PFSK-1 (cell line): Measurements from ENCODE around the gene CPTP.

Experiments used
- FOXP2 ChIP-seq: optimal IDR thresholded peaks from 2 replicates; pipeline ENCODE3; 2011; ENCODE audit warnings: borderline replicate concordance, control low read depth, inconsistent platforms; ENCODE audit not compliant: insufficient read depth; ENCODE audit errors: extremely low read length, extremely low read depth
- POLR2AphosphoS5 ChIP-seq: IDR thresholded peaks from 2 replicates; pipeline ENCODE4 v1.6.1; 2012; ENCODE audit warnings: low read depth, mild to moderate bottlenecking, control low read depth, low read length, moderate library complexity
- SIN3A ChIP-seq: IDR thresholded peaks from 2 replicates; pipeline ENCODE4 v1.6.1; 2012; ENCODE audit warnings: mild to moderate bottlenecking, low read length, moderate library complexity, borderline replicate concordance; ENCODE audit not compliant: insufficient read depth
- TAF1 ChIP-seq: IDR thresholded peaks from 2 replicates; pipeline ENCODE4 v1.6.1; 2012; ENCODE audit warnings: low read length, control low read depth, borderline replicate concordance; ENCODE audit not compliant: insufficient read depth
- TF ChIP-seq, protein P1 (sequence below), 2 experiments: IDR thresholded peaks; 2 replicates each; pipeline versions ENCODE4 v1.6.1 to v1.8.0; 2011 to 2012; ENCODE audit warnings: low read depth in 2 of 2, low read length in 2 of 2, control low read depth in 1 of 2, inconsistent platforms in 1 of 2, mild to moderate bottlenecking in 1 of 2, moderate library complexity in 1 of 2; ENCODE audit not compliant: insufficient read depth in 1 of 2

CPTP gene

DNA sequence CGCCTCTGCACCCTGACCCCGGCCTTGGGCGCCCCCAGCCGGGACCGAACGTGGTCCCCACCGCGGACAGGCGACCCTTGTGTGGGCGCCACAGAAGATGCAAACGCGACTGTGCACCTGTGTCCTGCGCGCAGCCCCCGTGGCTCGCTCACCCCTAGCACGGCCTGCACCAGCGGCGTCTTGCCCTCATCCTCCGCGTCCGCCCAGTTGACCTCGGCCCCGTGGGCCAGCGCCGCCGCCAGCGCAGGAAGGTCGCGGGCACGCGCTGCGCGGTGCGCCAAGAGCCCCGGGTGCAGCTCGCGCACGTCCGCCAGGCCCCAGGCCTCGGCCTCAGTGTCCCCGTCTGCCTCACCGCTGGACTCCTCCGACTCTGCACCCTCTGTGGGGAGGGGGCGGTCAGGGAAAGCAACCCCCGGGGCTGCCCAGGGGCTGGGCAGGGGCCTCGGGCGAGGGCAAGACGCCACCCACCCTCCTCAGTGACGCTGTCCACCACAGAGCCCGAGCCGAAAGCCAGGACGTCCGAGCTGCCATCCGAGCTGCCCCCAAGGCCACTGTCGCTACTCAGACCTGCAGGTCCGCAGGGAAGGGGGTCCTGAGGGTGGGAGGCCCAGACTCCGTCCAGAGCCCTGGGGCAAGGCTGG lies 30.2 kb upstream of the CPTP start:
- TF ChIP-seq SIN3A (no peak), TAF1 (no peak), FOXP2 (no peak), POLR2AphosphoS5 (no peak)
- TF ChIP-seq, protein P1, sequence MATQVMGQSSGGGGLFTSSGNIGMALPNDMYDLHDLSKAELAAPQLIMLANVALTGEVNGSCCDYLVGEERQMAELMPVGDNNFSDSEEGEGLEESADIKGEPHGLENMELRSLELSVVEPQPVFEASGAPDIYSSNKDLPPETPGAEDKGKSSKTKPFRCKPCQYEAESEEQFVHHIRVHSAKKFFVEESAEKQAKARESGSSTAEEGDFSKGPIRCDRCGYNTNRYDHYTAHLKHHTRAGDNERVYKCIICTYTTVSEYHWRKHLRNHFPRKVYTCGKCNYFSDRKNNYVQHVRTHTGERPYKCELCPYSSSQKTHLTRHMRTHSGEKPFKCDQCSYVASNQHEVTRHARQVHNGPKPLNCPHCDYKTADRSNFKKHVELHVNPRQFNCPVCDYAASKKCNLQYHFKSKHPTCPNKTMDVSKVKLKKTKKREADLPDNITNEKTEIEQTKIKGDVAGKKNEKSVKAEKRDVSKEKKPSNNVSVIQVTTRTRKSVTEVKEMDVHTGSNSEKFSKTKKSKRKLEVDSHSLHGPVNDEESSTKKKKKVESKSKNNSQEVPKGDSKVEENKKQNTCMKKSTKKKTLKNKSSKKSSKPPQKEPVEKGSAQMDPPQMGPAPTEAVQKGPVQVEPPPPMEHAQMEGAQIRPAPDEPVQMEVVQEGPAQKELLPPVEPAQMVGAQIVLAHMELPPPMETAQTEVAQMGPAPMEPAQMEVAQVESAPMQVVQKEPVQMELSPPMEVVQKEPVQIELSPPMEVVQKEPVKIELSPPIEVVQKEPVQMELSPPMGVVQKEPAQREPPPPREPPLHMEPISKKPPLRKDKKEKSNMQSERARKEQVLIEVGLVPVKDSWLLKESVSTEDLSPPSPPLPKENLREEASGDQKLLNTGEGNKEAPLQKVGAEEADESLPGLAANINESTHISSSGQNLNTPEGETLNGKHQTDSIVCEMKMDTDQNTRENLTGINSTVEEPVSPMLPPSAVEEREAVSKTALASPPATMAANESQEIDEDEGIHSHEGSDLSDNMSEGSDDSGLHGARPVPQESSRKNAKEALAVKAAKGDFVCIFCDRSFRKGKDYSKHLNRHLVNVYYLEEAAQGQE (IDR thresholded peaks at IDR 0.05; ENCODE audit: insufficient read depth in 1 of 2, low read depth in 2 of 2, low read length in 2 of 2) = no peak

DNA sequence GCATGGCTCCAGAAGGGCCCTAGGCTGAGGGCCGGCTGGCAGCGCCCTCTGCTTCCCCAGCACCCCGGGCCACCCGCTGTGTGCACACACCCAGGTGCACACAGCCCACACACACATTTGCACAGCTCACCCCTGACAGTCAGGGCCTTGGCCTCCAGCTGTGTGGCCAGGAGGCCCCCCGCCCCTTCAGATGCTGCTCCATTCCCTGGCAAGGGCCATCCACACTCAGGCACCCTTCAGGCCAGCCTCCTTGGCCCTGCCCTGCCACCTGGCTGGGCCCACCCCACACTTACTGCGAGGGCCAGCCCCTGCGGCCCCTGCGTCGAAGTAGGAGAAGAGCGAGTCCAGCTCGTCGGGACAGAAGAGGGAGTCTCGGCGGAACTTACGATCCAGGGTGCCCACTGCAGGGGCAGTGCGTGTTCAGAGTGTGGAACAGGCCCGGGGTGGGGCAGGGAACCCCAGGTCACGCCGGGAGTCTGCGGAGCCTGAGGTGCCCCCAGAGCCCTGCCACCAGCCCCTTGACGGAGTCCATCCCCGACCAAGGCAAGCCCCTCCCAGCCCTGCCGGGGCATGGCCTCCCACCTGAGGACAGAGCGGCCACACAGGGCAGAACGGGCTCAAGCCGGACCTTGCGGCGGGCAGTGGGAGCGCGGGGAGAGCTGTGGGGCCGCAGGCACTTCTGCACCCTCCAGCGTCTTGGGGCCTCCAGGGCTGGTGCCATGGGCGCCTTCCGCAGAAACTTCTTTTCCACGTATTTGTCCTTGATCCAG lies 29.3 kb upstream of the CPTP start:
- TF ChIP-seq TAF1 = no peak
- TF ChIP-seq SIN3A = no peak
- no peak for TF ChIP-seq POLR2AphosphoS5
- TF ChIP-seq, protein P1 (IDR thresholded peaks at IDR 0.05; ENCODE audit: insufficient read depth in 1 of 2, low read depth in 2 of 2, low read length in 2 of 2) = no peak
- TF ChIP-seq FOXP2 = no peak

DNA sequence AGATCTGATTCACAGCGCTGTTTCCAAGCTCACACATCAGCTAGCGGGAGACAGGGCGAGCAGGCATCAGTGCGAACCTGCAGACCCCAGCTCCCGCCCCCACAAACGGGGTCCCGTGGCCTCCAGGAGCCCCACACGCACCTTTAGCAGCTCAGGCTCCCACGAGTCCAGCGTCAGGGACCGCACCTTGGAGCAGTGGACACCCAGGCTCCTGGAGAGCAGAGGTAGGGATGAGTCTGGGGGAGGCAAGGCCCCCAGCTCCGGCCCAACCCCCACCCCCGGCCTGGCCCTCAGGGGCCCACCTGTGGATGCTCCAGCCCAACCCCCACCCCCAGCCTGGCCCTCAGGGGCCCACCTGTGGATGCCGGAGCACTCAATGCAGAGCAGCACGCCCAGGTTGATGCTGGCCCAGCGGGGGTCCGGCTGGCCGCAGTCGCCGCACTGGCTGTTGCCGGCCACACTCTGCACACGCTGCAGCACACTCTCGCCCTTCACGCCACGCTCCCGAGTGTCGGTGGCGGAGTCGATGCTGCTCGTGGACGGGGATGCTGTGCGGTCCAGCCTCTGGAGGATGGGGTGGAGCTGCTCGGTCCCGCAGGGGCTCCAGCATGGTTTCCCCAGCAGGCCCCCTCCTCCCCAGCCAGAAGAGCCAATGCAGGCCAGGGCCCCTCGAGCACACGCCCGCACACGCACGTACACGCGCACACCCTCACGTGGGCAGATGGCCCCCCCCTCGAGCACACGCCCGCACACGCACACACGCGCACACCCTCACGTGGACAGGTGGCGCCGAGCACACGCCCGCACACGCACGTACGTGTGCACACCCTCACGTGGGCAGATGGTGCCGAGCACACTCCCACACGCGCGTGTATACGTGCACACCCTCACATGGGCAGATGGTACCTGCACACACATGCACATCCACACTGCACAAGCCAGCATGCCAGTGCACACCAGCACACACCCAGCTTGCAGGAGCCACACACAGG lies 28.2 kb upstream of the CPTP start:
- TF ChIP-seq TAF1 (no peak), POLR2AphosphoS5 (no peak), SIN3A (no peak), FOXP2 (no peak)
- TF ChIP-seq, protein P1 (IDR thresholded peaks at IDR 0.05; ENCODE audit: insufficient read depth in 1 of 2, low read depth in 2 of 2, low read length in 2 of 2) = no peak

DNA sequence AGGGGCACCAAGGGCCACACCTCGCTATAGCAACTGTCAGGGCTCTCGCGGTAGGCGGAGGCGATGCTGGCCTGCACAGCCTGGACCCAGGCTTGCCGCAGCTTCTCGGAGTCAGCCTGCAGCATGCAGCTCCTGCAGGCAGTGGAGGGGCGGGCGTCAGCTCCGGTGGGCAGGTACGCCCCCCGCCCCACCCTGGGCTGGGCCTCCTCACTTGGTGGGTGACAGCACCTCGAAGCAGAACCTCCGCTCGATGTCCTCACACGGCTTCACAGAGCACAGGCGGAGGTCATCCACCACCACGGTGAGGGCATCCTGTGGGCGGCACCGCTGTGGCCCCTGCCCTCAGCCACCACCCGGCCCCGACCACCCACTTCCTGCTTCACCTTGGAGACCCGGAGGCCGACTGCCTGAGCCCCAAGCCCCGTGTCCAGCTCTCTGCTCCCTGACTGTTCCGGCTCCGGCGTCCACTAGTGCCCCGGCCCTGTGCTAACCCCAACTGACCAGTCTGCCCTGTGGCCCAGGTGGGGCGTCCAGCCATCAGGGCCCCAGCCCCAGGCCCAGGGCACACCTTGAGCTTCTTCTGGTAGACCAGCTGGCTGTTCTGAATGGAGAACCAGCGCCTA lies 26.7 kb upstream of the CPTP start:
- TF ChIP-seq TAF1 = no peak
- TF ChIP-seq, protein P1 (IDR thresholded peaks at IDR 0.05; ENCODE audit: insufficient read depth in 1 of 2, low read depth in 2 of 2, low read length in 2 of 2) = no peak
- TF ChIP-seq FOXP2 = no peak
- TF ChIP-seq SIN3A = no peak
- TF ChIP-seq POLR2AphosphoS5 = no peak
